Tibial artery (tissue), 4 donors: ENCODE results near the gene HYI.

ENCODE experiments used
- DNase-seq, 2 donors: peaks; one replicate each; pipeline ENCODE4 v3.0.0-alpha.2; 2019
- H3K27ac ChIP-seq, 2 donors: fragments of 200-600 bp; sonication (generic) in 1 of 2; 1 replicate in 1 of 2; 2 replicates in 1 of 2; pipeline ENCODE4 v1.5.1; 2018 to 2019; ENCODE audit warnings: mild to moderate bottlenecking in 1 of 2
- H3K27me3 ChIP-seq, 2 donors: fragments of 200-600 bp; sonication (generic) in 1 of 2; one replicate each; pipeline versions ENCODE4 v1.5.1 to v1.6.0; 2016 to 2019
- H3K36me3 ChIP-seq, 3 donors: fragments of 200-600 bp; sonication (generic) in 2 of 3; one replicate each; pipeline ENCODE4 v1.5.1; 2016 to 2019; ENCODE audit warnings: mild to moderate bottlenecking in 2 of 3
- H3K4me1 ChIP-seq, 4 donors: fragments of 200-600 bp; sonication (generic) in 2 of 4; 1 replicate in 3 of 4; 2 replicates in 1 of 4; pipeline ENCODE4 v1.5.1; 2016 to 2019
- H3K4me3 ChIP-seq, 2 donors: fragments of 200-600 bp; sonication (generic) in 1 of 2; 1 replicate in 1 of 2; 2 replicates in 1 of 2; pipeline ENCODE4 v1.5.1; 2018 to 2019; ENCODE audit warnings: mild to moderate bottlenecking in 2 of 2
- H3K9me3 ChIP-seq, 3 donors: fragments of 200-600 bp; sonication (generic) in 1 of 3; one replicate each; pipeline ENCODE4 v1.5.1; 2016 to 2019
- intact Hi-C: fragments of 100-400 bp; cut with DNase I; formaldehyde crosslinking; loops from one replicate; pipeline ENCODE4 v1.15.0; 2023; ENCODE audit warnings: low total_unique reads
- TF ChIP-seq, protein P1 (sequence below), 2 experiments: fragments of 200-600 bp in 1 of 2; fragments of 450-650 bp in 1 of 2; IDR thresholded peaks; one replicate each; pipeline ENCODE4 v1.5.1; 2017 to 2019; ENCODE audit warnings: antibody characterized with exemption in 2 of 2, mild to moderate bottlenecking in 1 of 2, moderate library complexity in 1 of 2

Gene HYI

DNA sequence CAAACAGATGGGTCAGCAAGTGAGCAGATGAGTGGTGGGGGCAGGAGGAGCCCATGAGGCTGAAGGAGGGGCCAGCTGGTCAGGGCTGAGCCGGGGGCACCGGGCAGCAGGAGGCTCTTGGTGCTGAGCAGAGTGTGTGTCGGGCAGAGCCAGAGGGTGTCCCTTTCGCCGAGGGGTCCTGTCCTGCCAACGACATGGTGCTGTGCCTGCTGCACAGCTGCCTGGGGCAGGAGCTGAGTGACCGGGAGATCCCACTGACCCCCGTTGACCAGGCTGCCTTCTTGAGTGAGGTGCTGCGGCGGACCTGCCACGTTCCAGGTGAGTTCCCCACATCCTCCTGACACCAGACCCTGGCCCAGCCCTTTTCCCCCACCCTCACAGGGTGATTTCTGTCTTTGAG lies 27.5 kb downstream of the HYI start:
- peaks cover 70 to 100% (median 95%) of the 10 kb centered on the region in 3 donors for H3K36me3 ChIP-seq
- TF ChIP-seq, protein P1, sequence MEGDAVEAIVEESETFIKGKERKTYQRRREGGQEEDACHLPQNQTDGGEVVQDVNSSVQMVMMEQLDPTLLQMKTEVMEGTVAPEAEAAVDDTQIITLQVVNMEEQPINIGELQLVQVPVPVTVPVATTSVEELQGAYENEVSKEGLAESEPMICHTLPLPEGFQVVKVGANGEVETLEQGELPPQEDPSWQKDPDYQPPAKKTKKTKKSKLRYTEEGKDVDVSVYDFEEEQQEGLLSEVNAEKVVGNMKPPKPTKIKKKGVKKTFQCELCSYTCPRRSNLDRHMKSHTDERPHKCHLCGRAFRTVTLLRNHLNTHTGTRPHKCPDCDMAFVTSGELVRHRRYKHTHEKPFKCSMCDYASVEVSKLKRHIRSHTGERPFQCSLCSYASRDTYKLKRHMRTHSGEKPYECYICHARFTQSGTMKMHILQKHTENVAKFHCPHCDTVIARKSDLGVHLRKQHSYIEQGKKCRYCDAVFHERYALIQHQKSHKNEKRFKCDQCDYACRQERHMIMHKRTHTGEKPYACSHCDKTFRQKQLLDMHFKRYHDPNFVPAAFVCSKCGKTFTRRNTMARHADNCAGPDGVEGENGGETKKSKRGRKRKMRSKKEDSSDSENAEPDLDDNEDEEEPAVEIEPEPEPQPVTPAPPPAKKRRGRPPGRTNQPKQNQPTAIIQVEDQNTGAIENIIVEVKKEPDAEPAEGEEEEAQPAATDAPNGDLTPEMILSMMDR (IDR thresholded peaks at IDR 0.05) = no peak
- no peaks in the 10 kb centered on the region for H3K9me3 ChIP-seq
- no peak overlapping the region for H3K27ac ChIP-seq
- no peak for DNase-seq
- H3K4me3 ChIP-seq = no peak overlapping the region
- no peaks in the 10 kb centered on the region for H3K27me3 ChIP-seq
- intact Hi-C loops = no loop called here
- H3K4me1 ChIP-seq = no peaks in the 10 kb centered on the region

DNA sequence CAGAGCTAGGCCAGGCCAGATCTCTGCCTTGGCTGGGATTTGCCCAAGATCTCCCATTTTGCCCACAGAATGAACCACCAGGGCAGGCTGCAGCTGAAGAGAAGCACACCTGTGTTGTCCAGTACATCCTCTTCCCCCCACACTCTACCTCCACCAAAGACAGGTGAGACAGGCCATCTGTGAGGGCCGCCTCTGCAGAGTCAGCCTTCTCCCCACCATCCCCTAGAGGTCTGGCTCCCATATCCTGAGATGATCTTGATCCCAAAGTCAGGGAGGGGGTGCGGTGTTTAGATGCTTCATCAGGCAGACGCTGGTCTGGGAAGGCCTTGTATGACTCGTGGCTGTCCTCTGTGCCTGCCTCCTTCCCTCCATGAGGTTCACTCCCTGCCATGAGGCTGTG lies 28.7 kb downstream of the HYI start:
- TF ChIP-seq, protein P1 (IDR thresholded peaks at IDR 0.05) = no peak
- intact Hi-C loops = no loop called here
- Histone ChIP-seq H3K36me3 (peaks cover 70 to 100% (median 95%) of the 10 kb centered on the region in 3 donors), H3K27ac (no peak overlapping the region), H3K4me3 (no peak overlapping the region), H3K9me3 (no peaks in the 10 kb centered on the region), H3K4me1 (no peaks in the 10 kb centered on the region), H3K27me3 (no peaks in the 10 kb centered on the region)
- no peak for DNase-seq

DNA sequence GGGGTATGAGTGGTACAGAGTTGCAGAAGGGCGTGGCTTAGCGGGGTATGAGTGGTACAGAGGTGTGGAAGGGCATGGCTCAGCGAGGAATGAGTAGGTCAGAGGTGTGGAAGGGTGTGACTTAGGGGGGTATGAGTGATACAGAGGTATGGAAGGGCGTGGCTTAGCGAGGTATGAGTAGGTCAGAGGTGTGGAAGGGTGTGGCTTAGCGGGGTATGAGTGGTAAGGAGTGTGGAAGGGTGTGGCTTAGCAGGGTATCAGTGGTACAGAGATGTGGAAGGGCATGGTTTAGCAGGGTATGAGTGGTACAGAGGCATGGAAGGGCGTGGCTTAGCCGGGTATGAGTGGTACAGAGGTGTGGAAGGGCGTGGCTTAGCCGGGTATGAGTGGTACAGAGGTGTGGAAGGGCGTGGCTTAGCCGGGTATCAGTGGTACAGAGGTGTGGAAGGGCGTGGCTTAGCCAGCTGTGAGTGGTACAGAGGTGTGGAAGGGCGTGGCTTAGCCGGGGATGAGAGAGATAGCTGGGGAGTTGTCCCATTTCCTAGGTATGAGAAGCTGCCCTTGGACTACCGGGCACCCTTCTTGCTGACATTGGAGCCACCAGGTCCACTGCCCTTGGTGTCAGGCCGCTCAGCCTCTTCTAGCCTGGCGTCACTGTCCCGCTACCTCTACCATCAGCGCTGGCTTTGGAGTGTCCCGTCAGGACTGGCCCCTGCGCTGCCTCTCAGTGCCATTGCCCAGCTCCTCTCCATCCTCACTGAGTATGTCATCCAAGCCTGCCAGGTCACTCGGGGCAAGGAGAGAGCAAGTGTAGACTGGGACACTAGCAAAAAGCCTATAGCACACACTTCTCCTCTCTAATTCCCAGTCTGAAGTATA lies 29.8 kb downstream of the HYI start:
- DNase-seq = no peak
- TF ChIP-seq, protein P1 (IDR thresholded peaks at IDR 0.05) = no peak
- H3K27ac ChIP-seq = no peak overlapping the region
- H3K9me3 ChIP-seq = no peaks in the 10 kb centered on the region
- H3K4me1 ChIP-seq = no peaks in the 10 kb centered on the region
- peaks cover 75 to 100% (median 95%) of the 10 kb centered on the region in 3 donors for H3K36me3 ChIP-seq
- intact Hi-C loops = no loop called here
- H3K27me3 ChIP-seq = no peaks in the 10 kb centered on the region
- no peak overlapping the region for H3K4me3 ChIP-seq

DNA sequence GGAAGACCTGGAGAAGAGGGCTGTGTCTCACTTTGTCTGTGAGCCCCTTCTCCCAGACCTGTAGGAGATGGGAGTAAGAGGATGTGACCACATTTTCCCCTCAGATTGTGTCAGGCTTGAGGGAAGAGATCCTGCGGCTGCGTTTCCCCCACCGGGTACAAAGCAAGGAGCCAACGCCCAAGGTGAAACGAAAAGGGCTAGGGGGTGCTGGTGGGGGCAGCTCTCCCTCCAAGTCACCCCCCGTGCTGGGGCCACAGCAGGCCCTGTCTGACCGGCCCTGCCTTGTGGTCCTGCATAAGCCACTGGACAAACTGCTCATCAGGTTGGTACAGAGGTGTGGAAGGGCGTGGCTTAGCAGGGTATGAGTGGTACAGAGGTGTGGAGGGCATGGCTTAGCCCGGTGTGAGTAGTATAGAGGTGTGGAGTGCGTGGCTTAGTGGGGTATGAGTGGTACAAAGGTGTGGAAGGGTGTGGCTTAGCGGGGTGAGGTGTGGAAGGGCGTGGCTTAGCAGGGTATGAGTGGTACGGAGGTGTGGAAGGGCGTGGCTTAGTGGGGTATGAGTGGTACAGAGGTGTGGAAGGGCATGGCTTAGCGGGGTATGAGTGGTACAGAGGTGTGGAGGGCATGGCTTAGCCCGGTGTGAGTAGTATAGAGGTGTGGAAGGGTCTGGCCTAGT lies 30.6 kb downstream of the HYI start:
- TF ChIP-seq, protein P1 (IDR thresholded peaks at IDR 0.05) = no peak
- no peak overlapping the region for H3K27ac ChIP-seq
- intact Hi-C loops = no loop called here
- H3K4me3 ChIP-seq = no peak overlapping the region
- H3K27me3 ChIP-seq = no peaks in the 10 kb centered on the region
- peak in 1 of 2 donors; percentile 56 for DNase-seq
- H3K36me3 ChIP-seq = peaks cover 75 to 100% (median 94%) of the 10 kb centered on the region in 3 donors
- H3K4me1 ChIP-seq = no peaks in the 10 kb centered on the region
- no peaks in the 10 kb centered on the region for H3K9me3 ChIP-seq

DNA sequence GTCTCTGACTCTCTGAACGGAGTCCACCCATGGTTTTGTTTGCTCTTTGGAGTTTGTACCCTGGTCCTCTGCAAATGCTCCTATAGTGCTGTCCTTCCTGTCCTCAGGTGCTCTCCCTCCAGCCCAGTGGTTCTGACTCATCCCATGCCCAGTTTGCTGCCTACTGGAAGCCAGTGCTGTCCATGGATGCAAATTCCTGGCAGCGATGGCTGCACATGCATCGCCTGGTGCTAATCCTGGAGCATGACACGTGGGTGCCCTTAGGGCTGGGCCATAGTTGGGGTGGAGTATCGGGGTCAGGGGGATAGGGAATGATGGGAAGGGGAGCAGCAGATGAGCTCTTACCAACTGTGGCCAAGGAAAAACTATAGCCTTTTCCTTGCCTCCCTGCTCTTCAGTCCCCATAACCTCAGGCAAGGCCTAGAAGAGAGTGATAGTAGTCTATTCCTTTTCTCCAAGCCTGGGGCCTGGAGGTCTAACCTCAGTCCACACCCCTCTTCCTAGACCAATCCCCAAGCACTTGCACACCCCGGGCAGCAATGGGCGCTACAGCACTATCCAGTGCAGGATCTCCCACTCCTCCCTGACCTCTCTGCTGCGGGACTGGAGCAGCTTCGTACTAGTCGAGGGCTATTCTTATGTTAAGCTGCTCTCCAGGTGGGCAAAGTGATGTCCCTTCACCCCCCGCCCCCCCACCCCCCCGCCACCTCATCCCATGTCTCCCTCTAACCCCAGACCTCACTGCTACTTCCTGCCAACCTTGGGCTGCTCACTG lies 31.6 kb downstream of the HYI start:
- intact Hi-C loops = no loop called here
- TF ChIP-seq, protein P1 (IDR thresholded peaks at IDR 0.05) = no peak
- Histone ChIP-seq H3K4me3 (no peak overlapping the region), H3K9me3 (no peaks in the 10 kb centered on the region), H3K36me3 (peaks cover 74 to 100% (median 94%) of the 10 kb centered on the region in 3 donors), H3K27ac (no peak overlapping the region), H3K4me1 (no peaks in the 10 kb centered on the region), H3K27me3 (no peaks in the 10 kb centered on the region)
- DNase-seq = peak in 1 of 2 donors; percentile 29
